ENCODE data around the gene HPSE2. TPM values are rescaled to one million over a fixed set of nuclear protein-coding genes. Genes with fewer than 3 reads are reported as not detected.

The HPSE2 gene
- total RNA-seq, 4 donors from 2014 or later = 32.3 to 70.0 (median 43.6) TPM

GRCh38 chr10:98524124-98524523, 711.5 kb downstream of the HPSE2 start:
- Histone ChIP-seq H3K4me1 (peaks cover 0 to 19% (median 0%) of the 10 kb centered on the region in 4 donors), H3K27ac (replicated peaks in 1 of 4) (no peak overlapping the region), H3K9me3 (no peaks in the 10 kb centered on the region), H3K36me3 (no peaks in the 10 kb centered on the region), H3K27me3 (no peaks in the 10 kb centered on the region), H3K4me3 (no peak overlapping the region)
- no peak for DNase-seq (ENCODE audit: extremely low spot score)
- TF ChIP-seq, protein P1, sequence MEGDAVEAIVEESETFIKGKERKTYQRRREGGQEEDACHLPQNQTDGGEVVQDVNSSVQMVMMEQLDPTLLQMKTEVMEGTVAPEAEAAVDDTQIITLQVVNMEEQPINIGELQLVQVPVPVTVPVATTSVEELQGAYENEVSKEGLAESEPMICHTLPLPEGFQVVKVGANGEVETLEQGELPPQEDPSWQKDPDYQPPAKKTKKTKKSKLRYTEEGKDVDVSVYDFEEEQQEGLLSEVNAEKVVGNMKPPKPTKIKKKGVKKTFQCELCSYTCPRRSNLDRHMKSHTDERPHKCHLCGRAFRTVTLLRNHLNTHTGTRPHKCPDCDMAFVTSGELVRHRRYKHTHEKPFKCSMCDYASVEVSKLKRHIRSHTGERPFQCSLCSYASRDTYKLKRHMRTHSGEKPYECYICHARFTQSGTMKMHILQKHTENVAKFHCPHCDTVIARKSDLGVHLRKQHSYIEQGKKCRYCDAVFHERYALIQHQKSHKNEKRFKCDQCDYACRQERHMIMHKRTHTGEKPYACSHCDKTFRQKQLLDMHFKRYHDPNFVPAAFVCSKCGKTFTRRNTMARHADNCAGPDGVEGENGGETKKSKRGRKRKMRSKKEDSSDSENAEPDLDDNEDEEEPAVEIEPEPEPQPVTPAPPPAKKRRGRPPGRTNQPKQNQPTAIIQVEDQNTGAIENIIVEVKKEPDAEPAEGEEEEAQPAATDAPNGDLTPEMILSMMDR (IDR thresholded peaks at IDR 0.05) = no peak
- TF ChIP-seq POLR2AphosphoS5 (IDR thresholded peaks at IDR 0.05) (no peak), EP300 (IDR thresholded peaks at IDR 0.05) (no peak), POLR2A (IDR thresholded peaks at IDR 0.05; ENCODE audit: low read depth) (no peak)
- intact Hi-C loops (cut with DNase I) = no loop called here
- 90% methylated on average over 8 of the region's 8 CpGs for WGBS

- DNase-seq (ENCODE audit: extremely low spot score) = no peak
- TF ChIP-seq, protein P1 (IDR thresholded peaks at IDR 0.05) = no peak
- TF ChIP-seq POLR2AphosphoS5 (IDR thresholded peaks at IDR 0.05) (no peak), EP300 (IDR thresholded peaks at IDR 0.05) (no peak), POLR2A (IDR thresholded peaks at IDR 0.05; ENCODE audit: low read depth) (no peak)
- Histone ChIP-seq H3K27ac (replicated peaks in 1 of 4) (no peak overlapping the region), H3K36me3 (no peaks in the 10 kb centered on the region), H3K9me3 (no peaks in the 10 kb centered on the region), H3K4me3 (no peak overlapping the region), H3K4me1 (peaks cover 0 to 7% (median 0%) of the 10 kb centered on the region in 4 donors), H3K27me3 (no peaks in the 10 kb centered on the region)
- intact Hi-C loops (cut with DNase I) = no loop called here
- 41% methylated on average over 2 of the region's 2 CpGs for WGBS
Observed at GRCh38 chr10:98519841-98520240, 715.8 kb downstream of the HPSE2 start.

DNA sequence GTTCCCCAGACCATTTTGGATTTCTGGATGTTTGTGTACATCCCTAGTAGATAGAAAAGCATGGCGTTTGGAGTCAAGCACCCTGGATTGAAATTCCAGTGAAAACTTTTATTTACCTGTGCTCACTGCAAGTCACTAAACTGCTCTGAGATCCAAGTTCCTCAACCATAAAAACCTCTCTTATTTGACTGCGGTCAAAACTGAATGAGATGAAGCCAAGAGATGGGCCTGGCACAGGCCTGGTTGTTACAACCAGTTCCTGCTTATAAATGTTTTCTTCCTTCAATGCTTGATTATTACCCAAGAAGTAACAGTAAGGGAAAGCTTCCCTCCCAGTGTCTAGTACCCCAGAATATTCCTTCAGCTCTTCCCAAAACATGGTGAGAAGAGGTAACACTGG, 718.0 kb downstream of the HPSE2 start:
- no peak for TF ChIP-seq POLR2A (IDR thresholded peaks at IDR 0.05; ENCODE audit: low read depth)
- TF ChIP-seq, protein P1 (IDR thresholded peaks at IDR 0.05) = no peak
- no peak for TF ChIP-seq EP300 (IDR thresholded peaks at IDR 0.05)
- TF ChIP-seq POLR2AphosphoS5 (IDR thresholded peaks at IDR 0.05) = no peak
- WGBS = 50% methylated on average over 2 of the region's 2 CpGs
- no peak overlapping the region for H3K27ac ChIP-seq (replicated peaks in 1 of 4)
- H3K36me3 ChIP-seq = no peaks in the 10 kb centered on the region
- H3K4me1 ChIP-seq = no peaks in the 10 kb centered on the region
- intact Hi-C loops (cut with DNase I) = no loop called here
- no peaks in the 10 kb centered on the region for H3K9me3 ChIP-seq
- no peaks in the 10 kb centered on the region for H3K27me3 ChIP-seq
- H3K4me3 ChIP-seq = no peak overlapping the region
- DNase-seq (ENCODE audit: extremely low spot score) = no peak

- H3K27me3 ChIP-seq = no peaks in the 10 kb centered on the region
- no peaks in the 10 kb centered on the region for H3K9me3 ChIP-seq
- no peaks in the 10 kb centered on the region for H3K36me3 ChIP-seq
- H3K4me1 ChIP-seq = no peaks in the 10 kb centered on the region
- no peak overlapping the region for H3K27ac ChIP-seq (replicated peaks in 1 of 4)
- no peak overlapping the region for H3K4me3 ChIP-seq
- intact Hi-C loops (cut with DNase I) = no loop called here
- TF ChIP-seq POLR2AphosphoS5 (IDR thresholded peaks at IDR 0.05) (no peak), POLR2A (IDR thresholded peaks at IDR 0.05; ENCODE audit: low read depth) (no peak), EP300 (IDR thresholded peaks at IDR 0.05) (no peak)
- TF ChIP-seq, protein P1 (IDR thresholded peaks at IDR 0.05) = no peak
- DNase-seq (ENCODE audit: extremely low spot score) = no peak
- 77% methylated on average over 2 of the region's 2 CpGs for WGBS
Observed at GRCh38 chr10:98516352-98516751, 719.3 kb downstream of the HPSE2 start.

DNA sequence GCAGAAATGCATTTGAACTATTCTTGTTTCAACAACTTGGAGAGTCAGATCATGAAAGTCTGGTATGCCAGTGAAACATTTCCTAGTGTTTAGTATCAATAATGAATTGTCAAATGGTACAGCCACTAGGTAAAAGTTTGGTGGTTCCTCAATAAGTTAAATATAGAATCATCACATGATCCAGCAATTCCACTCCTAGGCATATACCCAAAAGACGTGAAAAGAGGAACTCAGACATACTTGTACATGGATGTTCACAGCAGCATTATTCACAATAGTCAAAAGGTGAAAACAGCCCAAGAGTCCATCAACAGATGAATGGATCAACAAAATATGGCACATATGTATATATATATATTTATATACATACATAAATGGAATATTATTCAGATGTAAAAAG, 721.9 kb downstream of the HPSE2 start:
- DNase-seq (ENCODE audit: extremely low spot score) = no peak
- H3K36me3 ChIP-seq = no peaks in the 10 kb centered on the region
- no peaks in the 10 kb centered on the region for H3K9me3 ChIP-seq
- 62% methylated on average over 1 of the region's 1 CpG for WGBS
- no peaks in the 10 kb centered on the region for H3K27me3 ChIP-seq
- no peak for TF ChIP-seq POLR2A (IDR thresholded peaks at IDR 0.05; ENCODE audit: low read depth)
- no peak overlapping the region for H3K27ac ChIP-seq (replicated peaks in 1 of 4)
- no peak overlapping the region for H3K4me3 ChIP-seq
- intact Hi-C loops (cut with DNase I) = no loop called here
- no peaks in the 10 kb centered on the region for H3K4me1 ChIP-seq

Measured in esophagus muscularis mucosa (tissue), 4 donors.